Measurements from ENCODE around the gene DTD2. TPM values are rescaled to one million over a fixed set of nuclear protein-coding genes. Genes with fewer than 3 reads are reported as not detected.
A peak's percentile ranks its signal among the peaks of the same experiment; 100 is the strongest.

DTD2 gene
- total RNA-seq, 1 experiment from 2014 or later: 15.2 TPM

- peak; percentile 15 for DNase-seq (ENCODE audit: low read depth, low spot score)
- no peaks in the 10 kb centered on the region; the same call in 1 of the 2 replicates for H3K4me1 ChIP-seq (ENCODE audit: control insufficient read depth, insufficient read depth, low read length)
- no peaks in the 10 kb centered on the region for H3K27me3 ChIP-seq (ENCODE audit: control insufficient read depth, insufficient read depth, low read length)
- no peaks in the 10 kb centered on the region for H3K9me3 ChIP-seq (ENCODE audit: control insufficient read depth, insufficient read depth, low read depth, low read length)
- ChIA-PET POLR2A (no interaction called here), CTCF (no interaction called here)
- TF ChIP-seq TCF7L2 (IDR thresholded peaks at IDR 0.05; ENCODE audit: low read depth, low read length) (no peak), CTCF (IDR thresholded peaks at IDR 0.05) (peak; percentile 52; the same call in 1 of the 2 replicates), SIN3A (IDR thresholded peaks at IDR 0.05; ENCODE audit: borderline replicate concordance, insufficient read depth, low read depth, low read length) (no peak), REST (IDR thresholded peaks at IDR 0.05; ENCODE audit: insufficient read depth in 1 of 2, low read depth in 2 of 2, low read length in 1 of 2) (no peak), POLR2AphosphoS5 (IDR thresholded peaks at IDR 0.05; ENCODE audit: low read depth, low read length) (no peak)
- H3K36me3 ChIP-seq (ENCODE audit: control insufficient read depth, insufficient read depth, low read length): peaks cover 3% of the 10 kb centered on the region; the same call in 1 of the 2 replicates
- ATAC-seq: peak; percentile 62; the same call in 1 of the 2 replicates
- H3K4me3 ChIP-seq (ENCODE audit: low read depth in 2 of 2, low read length in 2 of 2): no peak overlapping the region
- intact Hi-C loops (cut with micrococcal nuclease; ENCODE audit: unreplicated experiment): no loop called here
- in situ Hi-C loops (cut with HindIII; ENCODE audit: low pct_unique_long_range_greater_than_20kb, low sequenced_read_pairs): no loop called here
- no TSS peak for BruUV-seq (replicated peaks)
- H3K27ac ChIP-seq (ENCODE audit: low read length): no peak overlapping the region
Observed at GRCh38 chr14:31449971-31450610, 7.2 kb downstream of the DTD2 start.

GRCh38 chr14:31449136-31449535, 8.2 kb downstream of the DTD2 start:
- H3K36me3 ChIP-seq (ENCODE audit: control insufficient read depth, insufficient read depth, low read length): peaks cover 3% of the 10 kb centered on the region; the same call in 1 of the 2 replicates
- no peak overlapping the region for H3K4me3 ChIP-seq (ENCODE audit: low read depth in 2 of 2, low read length in 2 of 2)
- ATAC-seq (no peak), DNase-seq (ENCODE audit: low read depth, low spot score) (no peak)
- no peak overlapping the region for H3K27ac ChIP-seq (ENCODE audit: low read length)
- in situ Hi-C loops (cut with HindIII; ENCODE audit: low pct_unique_long_range_greater_than_20kb, low sequenced_read_pairs) (no loop called here), intact Hi-C loops (cut with micrococcal nuclease; ENCODE audit: unreplicated experiment) (no loop called here)
- POLR2A ChIA-PET: no interaction called here
- H3K4me1 ChIP-seq (ENCODE audit: control insufficient read depth, insufficient read depth, low read length): no peaks in the 10 kb centered on the region
- no TSS peak for BruUV-seq (replicated peaks)
- CTCF ChIA-PET: no interaction called here
- no peaks in the 10 kb centered on the region for H3K9me3 ChIP-seq (ENCODE audit: control insufficient read depth, insufficient read depth, low read depth, low read length)
- H3K27me3 ChIP-seq (ENCODE audit: control insufficient read depth, insufficient read depth, low read length): no peaks in the 10 kb centered on the region
- TF ChIP-seq REST (IDR thresholded peaks at IDR 0.05; ENCODE audit: insufficient read depth in 1 of 2, low read depth in 2 of 2, low read length in 1 of 2) (no peak), CTCF (IDR thresholded peaks at IDR 0.05) (no peak), SIN3A (IDR thresholded peaks at IDR 0.05; ENCODE audit: borderline replicate concordance, insufficient read depth, low read depth, low read length) (no peak), POLR2AphosphoS5 (IDR thresholded peaks at IDR 0.05; ENCODE audit: low read depth, low read length) (no peak), TCF7L2 (IDR thresholded peaks at IDR 0.05; ENCODE audit: low read depth, low read length) (no peak)
